Measurements from ENCODE around the gene LSM7.

LSM7 gene

GRCh38 chr19:2320049-2320448 lies 8.3 kb downstream of the LSM7 start:
- DNase-seq: no peak

- no peak for DNase-seq
Observed at GRCh38 chr19:2319551-2319950, 8.8 kb downstream of the LSM7 start.

GRCh38 chr19:2318923-2319322 lies 9.5 kb downstream of the LSM7 start:
- no peak for DNase-seq

- no peak for DNase-seq
Observed at GRCh38 chr19:2317756-2318155, 10.6 kb downstream of the LSM7 start.

- no peak for DNase-seq
Observed at GRCh38 chr19:2317300-2317699, 11.1 kb downstream of the LSM7 start.

GRCh38 chr19:2315818-2316353 lies 12.5 kb downstream of the LSM7 start:
- peak; percentile 49 for DNase-seq

GRCh38 chr19:2315121-2315817 lies 13.1 kb downstream of the LSM7 start:
- DNase-seq: no peak

- no peak for DNase-seq
Observed at GRCh38 chr19:2312820-2313501, 15.4 kb downstream of the LSM7 start.

GRCh38 chr19:2311093-2311492 lies 17.3 kb downstream of the LSM7 start:
- no peak for DNase-seq

- DNase-seq: no peak
Observed at GRCh38 chr19:2309734-2310362, 18.5 kb downstream of the LSM7 start.

- DNase-seq: no peak
Observed at GRCh38 chr19:2308114-2308556, 20.3 kb downstream of the LSM7 start, which contains the start of gene LINGO3. Gene LINGO3 (minus strand): TSS chr19:2308154. CDS start chr19:2291776, 16,378 bp downstream.

- DNase-seq: no peak
Observed at GRCh38 chr19:2307518-2308012, 20.8 kb downstream of the LSM7 start.

GRCh38 chr19:2306971-2307370 lies 21.4 kb downstream of the LSM7 start:
- no peak for DNase-seq

GRCh38 chr19:2306281-2306806 lies 22.0 kb downstream of the LSM7 start:
- peak; percentile 39 for DNase-seq

- no peak for DNase-seq
Observed at GRCh38 chr19:2305452-2306280, 22.7 kb downstream of the LSM7 start.

GRCh38 chr19:2303211-2303798 lies 25.1 kb downstream of the LSM7 start:
- DNase-seq: no peak

GRCh38 chr19:2302319-2303210 lies 25.8 kb downstream of the LSM7 start:
- peak; percentile 28 for DNase-seq

GRCh38 chr19:2300533-2300932 lies 27.9 kb downstream of the LSM7 start:
- no peak for DNase-seq

GRCh38 chr19:2296141-2296540 lies 32.2 kb downstream of the LSM7 start:
- no peak for DNase-seq

GRCh38 chr19:2294687-2295335 lies 33.6 kb downstream of the LSM7 start:
- no peak for DNase-seq

Data from stimulated activated CD8-positive, alpha-beta memory T cell treated with anti-CD3 and anti-CD28 coated beads, Interleukin-4, amount 100 ng/mL, for 48 hours (primary cell).